ENCODE measurements around the gene ASB15. TPM values are rescaled to one million over a fixed set of nuclear protein-coding genes. Genes with fewer than 3 reads are reported as not detected.

Gene ASB15
- total and polyA plus RNA-seq, 2 of the 4 experiments (the other 2 are of a cell fraction), result not detected

DNA sequence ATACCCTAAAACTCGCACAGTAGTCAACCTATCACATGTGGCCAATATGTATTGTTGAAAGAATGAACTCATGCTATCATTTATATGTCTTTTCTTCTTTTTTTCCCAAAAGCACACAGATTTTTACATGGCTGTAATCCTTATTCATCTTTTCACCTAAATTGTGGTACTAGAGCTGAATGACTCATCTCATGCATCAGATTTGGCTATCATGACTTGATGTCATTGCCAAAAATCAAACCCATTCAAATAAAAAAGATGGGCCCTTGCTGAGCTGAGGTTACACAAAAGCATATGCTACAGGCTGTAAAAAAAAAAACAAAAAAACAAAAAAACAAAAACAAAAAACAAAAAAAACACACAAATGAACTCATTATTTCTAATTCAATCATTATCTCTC, 50.8 kb downstream of the ASB15 start:
- Histone ChIP-seq H3K4ac (ENCODE audit: low read depth, low read length) (no peak overlapping the region), H3K36me3 (ENCODE audit: control insufficient read depth, insufficient read depth, low read length) (no peaks in the 10 kb centered on the region), H2BK5ac (ENCODE audit: low read depth, low read length, poor library complexity, severe bottlenecking) (no peak overlapping the region), H3K56ac (ENCODE audit: extremely low read depth, insufficient read depth, low read length) (no peak overlapping the region), H4K91ac (ENCODE audit: insufficient read depth, low read depth, low read length) (no peak overlapping the region), H3K18ac (ENCODE audit: low read depth, low read length) (no peak overlapping the region), H2BK120ac (ENCODE audit: low read depth, low read length) (no peak overlapping the region), H3K27ac (ENCODE audit: insufficient read depth, low read length) (no peak overlapping the region), H3K27me3 (ENCODE audit: control insufficient read depth, insufficient read depth, low read length) (peaks cover 4% of the 10 kb centered on the region), H3K4me1 (ENCODE audit: control insufficient read depth, insufficient read depth, low read length) (no peaks in the 10 kb centered on the region), H4K5ac (ENCODE audit: low read depth, low read length) (no peak overlapping the region), H3K79me1 (ENCODE audit: low read depth in 1 of 2, low read length in 2 of 2) (no peaks in the 10 kb centered on the region), H2AK9ac (replicated peaks; ENCODE audit: low read depth, low read length, poor library complexity) (no peak overlapping the region), H3K14ac (replicated peaks; ENCODE audit: low read depth, low read length) (no peak overlapping the region), H3K4me2 (ENCODE audit: low read depth, low read length) (no peak overlapping the region), H3K4me3 (ENCODE audit: insufficient read depth, low read depth, low read length) (no peak overlapping the region), H3K9me3 (ENCODE audit: control insufficient read depth, insufficient read depth, low read length) (no peaks in the 10 kb centered on the region), H2BK15ac (ENCODE audit: low read depth, low read length) (no peak overlapping the region), H4K8ac (ENCODE audit: low read depth in 2 of 2, low read length in 2 of 2) (no peak overlapping the region), H2AFZ (replicated peaks; ENCODE audit: low read length, poor library complexity) (no peak overlapping the region), H4K20me1 (ENCODE audit: insufficient read depth, low read length) (no peaks in the 10 kb centered on the region), H3K9ac (ENCODE audit: low read depth, low read length) (no peak overlapping the region), H3K23ac (ENCODE audit: low read depth, low read length) (no peak overlapping the region), H3K9me1 (ENCODE audit: insufficient read depth, low read length) (no peaks in the 10 kb centered on the region), H2BK20ac (ENCODE audit: low read depth, low read length) (no peak overlapping the region), H2AK5ac (ENCODE audit: low read depth, low read length) (no peak overlapping the region)
- no CpG with 5 or more reads among the region's 1 CpG for WGBS, 2 experiments (ENCODE audit: extremely low coverage in 2 of 2, insufficient read length in 1 of 2)
- no TSS peak for BruUV-seq (replicated peaks)
- in situ Hi-C loops (cut with MboI; ENCODE audit: low sequenced_read_pairs) (no loop called here), dilution Hi-C loops (cut with HindIII; ENCODE audit: low sequenced_read_pairs, unreplicated experiment) (no loop called here), intact Hi-C loops (cut with micrococcal nuclease) (no loop called here)
- POLR2A ChIA-PET (ENCODE audit: unreplicated experiment), result no interaction called here
- no peak for DNase-seq
- TF ChIP-seq CHD1 (IDR thresholded peaks at IDR 0.05; ENCODE audit: low read depth, low read length) (no peak), CEBPB (IDR thresholded peaks at IDR 0.05; ENCODE audit: low read depth, low read length) (no peak), RCOR1 (IDR thresholded peaks at IDR 0.05; ENCODE audit: insufficient replicate concordance, low read length) (no peak), MAZ (IDR thresholded peaks at IDR 0.05; ENCODE audit: borderline replicate concordance, low read depth, low read length) (no peak), ELK1 (IDR thresholded peaks at IDR 0.05; ENCODE audit: borderline replicate concordance, low read depth, low read length) (no peak), MAFK (IDR thresholded peaks at IDR 0.05; ENCODE audit: low read depth, low read length) (no peak), RAD21 (IDR thresholded peaks at IDR 0.05; ENCODE audit: low read length) (no peak)
- TF ChIP-seq, protein P1, sequence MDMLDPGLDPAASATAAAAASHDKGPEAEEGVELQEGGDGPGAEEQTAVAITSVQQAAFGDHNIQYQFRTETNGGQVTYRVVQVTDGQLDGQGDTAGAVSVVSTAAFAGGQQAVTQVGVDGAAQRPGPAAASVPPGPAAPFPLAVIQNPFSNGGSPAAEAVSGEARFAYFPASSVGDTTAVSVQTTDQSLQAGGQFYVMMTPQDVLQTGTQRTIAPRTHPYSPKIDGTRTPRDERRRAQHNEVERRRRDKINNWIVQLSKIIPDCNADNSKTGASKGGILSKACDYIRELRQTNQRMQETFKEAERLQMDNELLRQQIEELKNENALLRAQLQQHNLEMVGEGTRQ (IDR thresholded peaks at IDR 0.05; ENCODE audit: low read depth, low read length), result no peak
- ATAC-seq (ENCODE audit: low read depth), result no peak
- CTCF ChIA-PET, result interaction anchor here (0.6 to 1.2 kb wide), 2 partner anchors 15 kb away, joined by 4 to 7 read pairs; no protein-coding TSS in a partner anchor

Data from IMR-90 (cell line).